ENCODE results near the gene ZNF200.

Gene ZNF200

GRCh38 chr16:3173892-3174617, 60.9 kb downstream of the ZNF200 start:
- peak overlapping the region; percentile 5 for H3K4me3 ChIP-seq (replicated peaks; ENCODE audit: low read depth, low read length)
- peak; percentile 34 for TF ChIP-seq CTCF (IDR thresholded peaks at IDR 0.05; ENCODE audit: low read length, missing control alignments)
- DNase-seq (ENCODE audit: low read depth) = no peak

All from fibroblast of pulmonary artery (primary cell).